ENCODE data around the gene COTL1. TPM values are rescaled to one million over a fixed set of nuclear protein-coding genes. Genes with fewer than 3 reads are reported as not detected.
"Not testable (repeated sequence)": the region's sequence is repeated elsewhere in the genome, so short reads cannot be mapped to it uniquely, and the experiment has no call there.

COTL1 gene
- polyA plus RNA-seq, 1 donor: 120 TPM

GRCh38 chr16:84647828-84648594, 30.1 kb upstream of the COTL1 start, which contains the start of gene KLHL36:
Gene KLHL36 (plus strand): TSS chr16:84648511. CDS start chr16:84650868, 2,357 bp downstream.
- DNase-seq: peak; percentile 45

GRCh38 chr16:84643674-84644073, 25.8 kb upstream of the COTL1 start:
- DNase-seq: no peak

- DNase-seq: no peak
Observed at GRCh38 chr16:84643180-84643583, 25.3 kb upstream of the COTL1 start.

- no peak for DNase-seq
Observed at GRCh38 chr16:84641643-84642358, 23.9 kb upstream of the COTL1 start.

GRCh38 chr16:84640145-84640544, 22.3 kb upstream of the COTL1 start:
- DNase-seq: no peak

- no peak for DNase-seq
Observed at GRCh38 chr16:84638231-84638806, 20.4 kb upstream of the COTL1 start.

GRCh38 chr16:84637709-84638108, 19.8 kb upstream of the COTL1 start:
- no peak for DNase-seq

GRCh38 chr16:84635702-84636101, 17.8 kb upstream of the COTL1 start:
- DNase-seq: no peak

- peak; percentile 56 for DNase-seq
Observed at GRCh38 chr16:84633622-84634021, 15.7 kb upstream of the COTL1 start.

- not testable (repeated sequence) for DNase-seq
Observed at GRCh38 chr16:84632862-84633261, 15.0 kb upstream of the COTL1 start.

- no peak for DNase-seq
Observed at GRCh38 chr16:84631886-84632285, 14.0 kb upstream of the COTL1 start.

GRCh38 chr16:84631153-84631466, 13.2 kb upstream of the COTL1 start:
- DNase-seq: no peak

GRCh38 chr16:84630446-84631152, 12.7 kb upstream of the COTL1 start:
- DNase-seq: no peak

- no peak for DNase-seq
Observed at GRCh38 chr16:84630009-84630408, 12.1 kb upstream of the COTL1 start.

GRCh38 chr16:84629580-84629979, 11.7 kb upstream of the COTL1 start:
- no peak for DNase-seq

- DNase-seq: no peak
Observed at GRCh38 chr16:84628226-84628731, 10.4 kb upstream of the COTL1 start.

- DNase-seq: no peak
Observed at GRCh38 chr16:84625556-84625955, 7.7 kb upstream of the COTL1 start.

- DNase-seq: not testable (repeated sequence)
Observed at GRCh38 chr16:84620913-84621312, 3.0 kb upstream of the COTL1 start.

GRCh38 chr16:84618581-84619460, 943 bp upstream of the COTL1 start:
- DNase-seq: no peak

GRCh38 chr16:84617041-84617790, 662 bp downstream of the COTL1 start:
- DNase-seq: no peak

- DNase-seq: no peak
Observed at GRCh38 chr16:84616515-84616914, 1.4 kb downstream of the COTL1 start.

Data from left kidney (tissue), 2 donors.